DOHH2 (cell line): ENCODE measurements around the gene RCOR1.

Experiments used
- CTCF ChIP-seq: fragments of 200-600 bp; sonication (generic); IDR thresholded peaks from one replicate; pipeline ENCODE4 v1.5.1; 2014; ENCODE audit warnings: antibody characterized with exemption, mild to moderate bottlenecking, low read depth, low read length; ENCODE audit not compliant: poor library complexity, severe bottlenecking
- EZH2phosphoT487 ChIP-seq: fragments of 200-600 bp; sonication (generic); IDR thresholded peaks from 2 replicates; pipeline ENCODE4 v1.6.1; 2017; ENCODE audit warnings: borderline replicate concordance, mild to moderate bottlenecking, antibody characterized with exemption, low read length, moderate library complexity, mixed read lengths

GRCh38 chr14:102593825-102594137, 1.3 kb downstream of the RCOR1 start:
- TF ChIP-seq CTCF (no peak), EZH2phosphoT487 (no peak)
